CD4-positive, alpha-beta T cell (primary cell): ENCODE results near the gene CREG1. TPM values are rescaled to one million over a fixed set of nuclear protein-coding genes. Genes with fewer than 3 reads are reported as not detected.
A peak's percentile ranks its signal among the peaks of the same experiment; 100 is the strongest.

Experiments used
- ATAC-seq: fragments of 200-7000 bp; cut with Tn5 transposase; one replicate; pipeline ENCODE4 v1.10.0; 2022; ENCODE audit warnings: mild to moderate bottlenecking; ENCODE audit not compliant: poor library complexity
- CTCF ChIA-PET: fragments of 350-600 bp; sonication (Branson Sonifier 250); formaldehyde crosslinking; loops from one replicate; lab custom pipeline; 2021; ENCODE audit warnings: antibody characterized with exemption, inconsistent platforms; lab: Charles Lee
- POLR2A ChIA-PET: fragments of 350-600 bp; sonication (Branson Sonifier 250); formaldehyde crosslinking; loops from one replicate; lab custom pipeline; 2021; ENCODE audit warnings: antibody characterized with exemption, inconsistent platforms; lab: Charles Lee
- DNase-seq, 14 experiments: peaks; one replicate each; pipeline ENCODE4 v3.0.0-alpha.2; 2013 to 2020; ENCODE audit warnings: mixed read lengths in 2 of 14
- H3K27ac ChIP-seq, 2 donors: one replicate each; pipeline versions ENCODE4 v1.5.1 to v1.7.0; 2013; ENCODE audit warnings: low read length in 2 of 2, low read depth in 1 of 2, mild to moderate bottlenecking in 1 of 2
- H3K27me3 ChIP-seq, 2 experiments: 1 replicate in 1 of 2; 2 replicates in 1 of 2; pipeline versions ENCODE4 v1.6.1 to v1.7.0; 2013; ENCODE audit warnings: low read length in 2 of 2, control low read depth in 1 of 2, mild to moderate bottlenecking in 1 of 2, moderate library complexity in 1 of 2; ENCODE audit not compliant: insufficient read depth in 2 of 2, control insufficient read depth in 1 of 2
- H3K36me3 ChIP-seq: one replicate; pipeline ENCODE4 v1.6.1; 2013; ENCODE audit warnings: low read length, control low read depth; ENCODE audit not compliant: insufficient read depth
- H3K4me1 ChIP-seq: one replicate; pipeline ENCODE4 v1.6.1; 2013; ENCODE audit warnings: low read length, control low read depth; ENCODE audit not compliant: insufficient read depth
- H3K4me3 ChIP-seq: one replicate; pipeline ENCODE4 v1.5.1; 2013; ENCODE audit warnings: mild to moderate bottlenecking, low read length, moderate library complexity
- H3K9me3 ChIP-seq, 2 experiments: 1 replicate in 1 of 2; 2 replicates in 1 of 2; pipeline versions ENCODE4 v1.6.1 to v1.7.0; 2013; ENCODE audit warnings: low read length in 2 of 2, mild to moderate bottlenecking in 2 of 2, control low read depth in 1 of 2, moderate library complexity in 1 of 2; ENCODE audit not compliant: control insufficient read depth in 1 of 2, insufficient read depth in 1 of 2
- H3K27ac Mint-ChIP-seq: one replicate; pipeline ENCODE4 v1.8.0; 2020; ENCODE audit warnings: mixed read lengths
- H3K27me3 Mint-ChIP-seq: one replicate; pipeline ENCODE4 v1.8.0; 2021; ENCODE audit warnings: mixed read lengths
- H3K36me3 Mint-ChIP-seq: one replicate; pipeline ENCODE4 v1.8.0; 2021; ENCODE audit warnings: low read depth, mixed read lengths
- H3K4me1 Mint-ChIP-seq: one replicate; pipeline ENCODE4 v1.8.0; 2021; ENCODE audit warnings: low read depth, mixed read lengths
- H3K4me3 Mint-ChIP-seq: one replicate; pipeline ENCODE4 v1.8.0; 2020; ENCODE audit warnings: mild to moderate bottlenecking, mixed read lengths
- H3K9me3 Mint-ChIP-seq: one replicate; pipeline ENCODE4 v1.8.0; 2020; ENCODE audit warnings: mixed read lengths
- CTCF ChIP-seq: fragments of 200-600 bp; IDR thresholded peaks from one replicate; pipeline ENCODE4 v1.8.0; 2022; ENCODE audit warnings: antibody characterized with exemption, mild to moderate bottlenecking
- intact Hi-C, 2 experiments: fragments of 100-400 bp; cut with DNase I in 1 of 2; cut with micrococcal nuclease in 1 of 2; formaldehyde crosslinking; loops; one replicate each; pipeline versions ENCODE4 v1.15.1 to v1.9.0; 2023 to 2025; cut with DNase I, micrococcal nuclease
- total RNA-seq, 174 experiments: library from RNA in 2 of 174; stranded (reverse) in 2 of 174; gene quantifications; one replicate each; pipeline ENCODE4 v1.2.3 and lab custom pipeline; 2021 to 2026

Gene CREG1
- total RNA-seq, 2 experiments from 2014 or later = 10.7 to 11.2 TPM

GRCh38 chr1:167541003-167541402 lies 12.6 kb downstream of the CREG1 start:
- H3K9me3 Mint-ChIP-seq = no peaks in the 10 kb centered on the region
- H3K27me3 ChIP-seq = no peaks in the 10 kb centered on the region
- intact Hi-C loops = loop anchor here (2.0 to 5.0 kb wide), 2 partner anchors 272 to 634 kb away; no protein-coding TSS in a partner anchor
- no peaks in the 10 kb centered on the region for H3K27me3 Mint-ChIP-seq
- H3K27ac ChIP-seq = no peak overlapping the region
- peaks cover 39% of the 10 kb centered on the region for H3K36me3 Mint-ChIP-seq
- no peak overlapping the region for H3K4me3 ChIP-seq
- H3K36me3 ChIP-seq = peaks cover 11% of the 10 kb centered on the region
- TF ChIP-seq CTCF = no peak
- no peaks in the 10 kb centered on the region for H3K4me1 ChIP-seq
- no peak overlapping the region for H3K27ac Mint-ChIP-seq
- ATAC-seq (no peak), DNase-seq (no peak)
- ChIA-PET CTCF (interaction anchor here (0.6 to 2.8 kb wide), 11 partner anchors 9 to 477 kb away, joined by 3 to 13 read pairs (median 4); partner anchors contain the start of gene CD247), POLR2A (interaction anchor here (0.8 to 1.7 kb wide), 4 partner anchors 10 to 273 kb away, joined by 3 to 9 read pairs (median 5); partner anchors contain the start of gene CREG1)
- H3K9me3 ChIP-seq = no peaks in the 10 kb centered on the region
- peaks cover 19% of the 10 kb centered on the region for H3K4me1 Mint-ChIP-seq
- H3K4me3 Mint-ChIP-seq = no peak overlapping the region

- no peak for ATAC-seq
- ChIA-PET CTCF (interaction anchor here (2.8 kb wide), 1 partner anchor 271 kb away, joined by 13 read pairs; no protein-coding TSS in a partner anchor), POLR2A (no interaction called here)
- TF ChIP-seq CTCF = no peak
- no peaks in the 10 kb centered on the region for H3K9me3 ChIP-seq
- Mint-ChIP-seq H3K9me3 (no peaks in the 10 kb centered on the region), H3K4me3 (no peak overlapping the region), H3K4me1 (peaks cover 12% of the 10 kb centered on the region), H3K27me3 (no peaks in the 10 kb centered on the region), H3K36me3 (peaks cover 17% of the 10 kb centered on the region), H3K27ac (no peak overlapping the region)
- intact Hi-C loops = loop anchor here in 1 of 2 experiments (2.0 kb wide), 1 partner anchor 472 kb away; no protein-coding TSS in a partner anchor
- H3K4me1 ChIP-seq = peaks cover 4% of the 10 kb centered on the region
- H3K4me3 ChIP-seq = no peak overlapping the region
- H3K27ac ChIP-seq = no peak overlapping the region
- DNase-seq = no peak
- no peaks in the 10 kb centered on the region for H3K27me3 ChIP-seq
- peaks cover 4% of the 10 kb centered on the region for H3K36me3 ChIP-seq
These were observed 14.9 kb downstream of the CREG1 start for GRCh38 chr1:167538657-167539056.

GRCh38 chr1:167533851-167534300 lies 19.7 kb downstream of the CREG1 start:
- Histone ChIP-seq H3K4me1 (peaks cover 7% of the 10 kb centered on the region), H3K9me3 (no peaks in the 10 kb centered on the region), H3K4me3 (no peak overlapping the region), H3K36me3 (no peaks in the 10 kb centered on the region), H3K27ac (no peak overlapping the region), H3K27me3 (no peaks in the 10 kb centered on the region)
- Mint-ChIP-seq H3K9me3 (no peaks in the 10 kb centered on the region), H3K27me3 (no peaks in the 10 kb centered on the region), H3K36me3 (no peaks in the 10 kb centered on the region), H3K27ac (no peak overlapping the region), H3K4me3 (no peak overlapping the region), H3K4me1 (no peaks in the 10 kb centered on the region)
- ATAC-seq = peak; percentile 90
- intact Hi-C loops = loop anchor here (1.0 to 5.0 kb wide), 4 partner anchors 92 to 265 kb away; no protein-coding TSS in a partner anchor
- ChIA-PET CTCF (interaction anchor here (0.5 to 2.9 kb wide), 27 partner anchors 15 to 266 kb away, joined by 3 to 21 read pairs (median 3); partner anchors contain the start of gene CD247), POLR2A (interaction anchor here (1.1 to 2.2 kb wide), 5 partner anchors 16 to 266 kb away, joined by 3 to 14 read pairs (median 3); partner anchors contain the start of genes CD247 and CREG1)
- TF ChIP-seq CTCF = peak; percentile 97
- peak in 13 of 14 experiments; percentile 44 to 82 (median 57) for DNase-seq
